GM12878 (cell line): ENCODE measurements around the gene GPLD1. TPM values are rescaled to one million over a fixed set of nuclear protein-coding genes. Genes with fewer than 3 reads are reported as not detected.

Experiments
- ATAC-seq: fragments of 200-7000 bp; cut with Tn5 transposase; 3 replicates; pipeline ENCODE4 v1.9.1; 2020; ENCODE audit warnings: mild to moderate bottlenecking, moderate library complexity
- BruUV-seq: library from RNA; stranded (reverse); fragments of 400-500 nt; replicated peaks from 2 replicates; lab custom pipeline; 2021; lab: Mats Ljungman, UMichigan
- CTCF ChIA-PET: fragments of 300-600 bp; sonication (Branson Sonifier 250); formaldehyde crosslinking; extraction: SDS; loops from one replicate; lab custom pipeline; 2021; ENCODE audit warnings: inconsistent platforms; lab: Yijun Ruan, JAX
- POLR2A ChIA-PET: fragments of 350-600 bp; formaldehyde crosslinking; extraction: SDS; loops from one replicate; lab custom pipeline; 2021; ENCODE audit warnings: inconsistent platforms; lab: Charles Lee
- RAD21 ChIA-PET: fragments of 300-600 bp; sonication (Branson Sonifier 250); formaldehyde crosslinking; loops from one replicate; lab custom pipeline; 2023; ENCODE audit warnings: antibody characterized with exemption; ENCODE audit not compliant: unreplicated experiment; lab: Charles Lee
- SMC1A ChIA-PET: fragments of 300-600 bp; sonication (Branson Sonifier 250); formaldehyde crosslinking; loops from one replicate; lab custom pipeline; 2023; ENCODE audit not compliant: unreplicated experiment, uncharacterized antibody; lab: Charles Lee
- DNase-seq: peaks from one replicate; pipeline ENCODE4 v3.0.0-alpha.2; 2011; ENCODE audit warnings: low read depth, low spot score
- FAIRE-seq: peaks from 3 replicates; lab custom pipeline; 2011; peaks lifted over from hg19 to GRCh38; lab: Jason Lieb, UNC
- H2AFZ ChIP-seq: 2 replicates; pipeline ENCODE4 v1.6.0; 2011; ENCODE audit warnings: low read depth, low read length, control low read depth; ENCODE audit not compliant: control insufficient read depth
- H3K27ac ChIP-seq: 2 replicates; pipeline ENCODE4 v1.5.1; 2011; ENCODE audit warnings: control low read depth; ENCODE audit not compliant: control insufficient read depth, insufficient read depth
- H3K27me3 ChIP-seq, 2 experiments: replicated peaks in 1 of 2; 2 replicates each; pipeline versions ENCODE4 v1.6.0 to v1.6.1; 2011; ENCODE audit warnings: low read length in 1 of 2; ENCODE audit not compliant: control insufficient read depth in 2 of 2, insufficient read depth in 2 of 2
- H3K36me3 ChIP-seq, 2 experiments: 2 replicates each; pipeline ENCODE4 v1.5.1; 2011; ENCODE audit warnings: low read length in 1 of 2; ENCODE audit not compliant: control insufficient read depth in 2 of 2, insufficient read depth in 2 of 2
- H3K4me1 ChIP-seq: 2 replicates; pipeline ENCODE4 v1.6.1; 2011; ENCODE audit warnings: mild to moderate bottlenecking, low read length, moderate library complexity, mixed read lengths; ENCODE audit not compliant: control insufficient read depth, insufficient read depth
- H3K4me2 ChIP-seq: 2 replicates; pipeline ENCODE4 v1.6.0; 2011; ENCODE audit warnings: control low read depth; ENCODE audit not compliant: control insufficient read depth, insufficient read depth
- H3K4me3 ChIP-seq: fragments of 200-600 bp; sonication (generic); 2 replicates; pipeline ENCODE4 v1.5.1; 2016
- H3K79me2 ChIP-seq: 2 replicates; pipeline ENCODE4 v1.6.0; 2011; ENCODE audit warnings: low read length; ENCODE audit not compliant: control insufficient read depth, insufficient read depth
- H3K9ac ChIP-seq: 2 replicates; pipeline ENCODE4 v1.8.0; 2011; ENCODE audit warnings: low read length, control low read depth, mixed read lengths; ENCODE audit not compliant: control insufficient read depth, insufficient read depth
- H3K9me3 ChIP-seq: replicated peaks from 3 replicates; pipeline ENCODE4 v1.5.1; 2011; ENCODE audit warnings: mild to moderate bottlenecking, low read length; ENCODE audit not compliant: control insufficient read depth, insufficient read depth
- H4K20me1 ChIP-seq: 2 replicates; pipeline ENCODE4 v1.6.0; 2011; ENCODE audit not compliant: control insufficient read depth, insufficient read depth
- EED ChIP-seq: sonication (generic); IDR thresholded peaks from 2 replicates; pipeline ENCODE4 v1.6.1; 2016; ENCODE audit warnings: antibody characterized with exemption, low read depth
- EZH2 ChIP-seq: IDR thresholded peaks from 2 replicates; pipeline ENCODE4 v1.6.1; 2012; ENCODE audit warnings: low read depth, mild to moderate bottlenecking, control low read depth, inconsistent platforms, low read length, borderline replicate concordance; ENCODE audit not compliant: control insufficient read depth
- GATAD2B ChIP-seq: fragments of 450-650 bp; conservative IDR thresholded peaks from 2 replicates; pipeline ENCODE4 v1.6.1; 2017; ENCODE audit warnings: low read depth, mild to moderate bottlenecking, moderate library complexity
- KAT2A ChIP-seq: conservative IDR thresholded peaks from 2 replicates; pipeline ENCODE4 v1.6.1; 2011; ENCODE audit warnings: low read depth, low read length; ENCODE audit not compliant: control insufficient read depth
- NKRF ChIP-seq: fragments of 450-650 bp; conservative IDR thresholded peaks from 2 replicates; pipeline ENCODE4 v1.6.1; 2017; ENCODE audit warnings: mild to moderate bottlenecking, moderate library complexity
- NR2C2 ChIP-seq: IDR thresholded peaks from 2 replicates; pipeline ENCODE4 v1.6.1; 2011; ENCODE audit warnings: borderline replicate concordance, low read depth; ENCODE audit not compliant: control insufficient read depth, insufficient read length
- NR2F1 ChIP-seq: fragments of 450-650 bp; conservative IDR thresholded peaks from 2 replicates; pipeline ENCODE4 v1.6.1; 2017; ENCODE audit warnings: mild to moderate bottlenecking
- PKNOX1 ChIP-seq: fragments of 450-650 bp; IDR thresholded peaks from 2 replicates; pipeline ENCODE4 v1.6.1; 2016; ENCODE audit warnings: mild to moderate bottlenecking
- RAD51 ChIP-seq: fragments of 450-650 bp; IDR thresholded peaks from 2 replicates; pipeline ENCODE4 v1.6.1; 2016; ENCODE audit warnings: moderate library complexity, mild to moderate bottlenecking, inconsistent platforms
- RB1 ChIP-seq: fragments of 450-650 bp; formaldehyde crosslinking; IDR thresholded peaks from 2 replicates; pipeline ENCODE4 v1.6.1; 2017; ENCODE audit warnings: mild to moderate bottlenecking, borderline replicate concordance
- YY1 ChIP-seq: IDR thresholded peaks from 2 replicates; pipeline ENCODE4 v1.6.1; 2011; ENCODE audit warnings: low read depth, mild to moderate bottlenecking, low read length
- ZBTB33 ChIP-seq: fragments of 450-650 bp; IDR thresholded peaks from 2 replicates; pipeline ENCODE4 v1.6.1; 2017; ENCODE audit warnings: mild to moderate bottlenecking
- ZNF592 ChIP-seq: fragments of 450-650 bp; IDR thresholded peaks from 2 replicates; pipeline ENCODE4 v1.6.1; 2017; ENCODE audit warnings: mild to moderate bottlenecking, moderate library complexity
- WGBS: methylation state at CpG from one replicate; pipeline ENCODE4 v1.1.6; 2016; ENCODE audit warnings: low lambda C conversion rate; ENCODE audit not compliant: insufficient replicate concordance, insufficient coverage; ENCODE audit errors: missing lambda C conversion rate; 5-methylcytosine and 5-hydroxymethylcytosine counted together
- in situ Hi-C: fragments of 300-500 bp; cut with MboI; formaldehyde crosslinking; loops from 9 replicates; pipeline ENCODE4 v1.14.3; 2018; ENCODE audit warnings: mixed read lengths
- intact Hi-C: fragments of 100-400 bp; cut with micrococcal nuclease; formaldehyde crosslinking; loops from one replicate; pipeline ENCODE4 v1.14.2; 2022; ENCODE audit not compliant: unreplicated experiment
- polyA plus RNA-seq, 11 experiments: library from polyadenylated mRNA; depleted of rRNA in 4 of 11; unstranded in 6 of 11; stranded (reverse) in 5 of 11; fragments of >200 nt; fragmentation: Nextera tagmentation in 4 of 11; fragmentation: Illumina TruSeq in 1 of 11; extraction: Ambion mirVana in 4 of 11; extraction: Trizol in 1 of 11; gene quantifications; 1 replicate in 1 of 11; 2 replicates in 10 of 11; pipeline versions ENCODE4 v1.2.1 to v1.2.3, GENCODE V29; 2011 to 2016; ENCODE audit warnings: inconsistent platforms in 2 of 11, missing spikeins in 2 of 11, low read depth in 1 of 11
- total RNA-seq, 4 experiments: library from RNA; depleted of rRNA in 3 of 4; stranded (reverse); fragments of >200 nt in 3 of 4; fragmentation: Illumina TruSeq in 1 of 4; extraction: Trizol in 1 of 4; gene quantifications; 2 replicates each; pipeline versions ENCODE4 v1.2.1 to v1.2.3, GENCODE V29; 2013 to 2021

Gene GPLD1
- total and polyA plus RNA-seq, 10 of the 15 experiments (the other 5 are each of a cell fraction or from before 2014, with no cell fraction given): 0.04 to 1.0 (median 0.69) TPM

- peak; percentile 27 for FAIRE-seq
- H3K9ac ChIP-seq: peak within 1 kb of the TSS; percentile 71
- CTCF ChIA-PET: interaction anchor here (1.3 kb wide), 1 partner anchor 43 kb away, joined by 3 read pairs; no protein-coding TSS in a partner anchor
- no peak for TF ChIP-seq EED
- no peak for TF ChIP-seq YY1
- TF ChIP-seq KAT2A: no peak
- no peak for TF ChIP-seq RAD51
- no peak for TF ChIP-seq NR2C2
- peak; percentile 69 for TF ChIP-seq NKRF
- 0 out of 2 replicates have a peak, but pooled peaks have one; percentile 45 for TF ChIP-seq GATAD2B
- no peak for TF ChIP-seq PKNOX1
- no peak for TF ChIP-seq ZNF592
- TF ChIP-seq EZH2: no peak
- TF ChIP-seq NR2F1: peak; percentile 98
- TF ChIP-seq RB1: no peak
- no peak for TF ChIP-seq ZBTB33
These were observed 86.5 kb downstream of the GPLD1 start, which contains the start of gene MRS2 for GRCh38 chr6:24402697-24403500. MRS2 (plus strand) TSS chr6:24402936; CDS start chr6:24403047, 111 bp downstream.

More at GRCh38 chr6:24402697-24403500, 86.5 kb downstream of the GPLD1 start, which contains the start of gene MRS2:
- intact Hi-C loops (loop anchor here (10.0 kb wide), 1 partner anchor 372 kb away; the partner anchor contains the start of gene GMNN), in situ Hi-C loops (no loop called here)
- POLR2A ChIA-PET: interaction anchor here (1.3 kb wide), 1 partner anchor 12 kb away, joined by 6 read pairs; no protein-coding TSS in a partner anchor
- Histone ChIP-seq H3K4me1 (peaks cover 3% of the 10 kb centered on the region; the same call in 1 of the 2 replicates), H2AFZ (peak within 1 kb of the TSS; percentile 96), H3K27ac (peak within 1 kb of the TSS; percentile 49; the same call in 1 of the 2 replicates), H3K4me3 (peak within 1 kb of the TSS; percentile 85), H3K9me3 (no peaks in the 10 kb centered on the region), H3K79me2 (peaks cover 30% of the 10 kb centered on the region), H4K20me1 (no peaks in the 10 kb centered on the region), H3K27me3 (no peaks in the 10 kb centered on the region), H3K36me3 (no peaks in the 10 kb centered on the region; a peak in 1 of 4 replicates), H3K4me2 (peak within 1 kb of the TSS; percentile 65)
- SMC1A ChIA-PET: interaction anchor here (0.6 to 1.8 kb wide), 2 partner anchors 10 to 11 kb away, joined by 4 to 5 read pairs; no protein-coding TSS in a partner anchor
- RAD21 ChIA-PET: no interaction called here
- peak; percentile 96 for ATAC-seq
- WGBS: under 1% methylated on average over 63 of the region's 63 CpGs
- DNase-seq: peak; percentile 71
- BruUV-seq: no TSS peak
